OCI-LY7 (cell line): Measurements from ENCODE around the gene GSTM1. TPM values are rescaled to one million over a fixed set of nuclear protein-coding genes. Genes with fewer than 3 reads are reported as not detected.

ENCODE experiments used
- BruUV-seq: library from RNA; stranded (reverse); fragments of 400-500 nt; replicated peaks from 2 replicates; lab custom pipeline; 2021; lab: Mats Ljungman, UMichigan
- CTCF ChIA-PET: fragments of 300-600 bp; sonication (Branson Sonifier 250); formaldehyde crosslinking; loops from one replicate; lab custom pipeline; 2022; ENCODE audit warnings: antibody characterized with exemption; ENCODE audit not compliant: unreplicated experiment; lab: Charles Lee
- POLR2A ChIA-PET: fragments of 300-600 bp; sonication (Branson Sonifier 250); formaldehyde crosslinking; loops from one replicate; lab custom pipeline; 2022; ENCODE audit warnings: antibody characterized with exemption; lab: Charles Lee
- DNase-seq: peaks from one replicate; pipeline ENCODE4 v3.0.0-alpha.2; 2015; ENCODE audit warnings: low spot score
- H2AFZ ChIP-seq: fragments of 200-600 bp; sonication (generic), shearing (Covaris generic); 2 replicates; pipeline ENCODE4 v1.6.1; 2014; ENCODE audit warnings: mild to moderate bottlenecking, antibody characterized with exemption, low read length, moderate library complexity
- H3K27ac ChIP-seq: fragments of 200-600 bp; sonication (generic); 2 replicates; pipeline ENCODE4 v1.5.1; 2014; ENCODE audit warnings: mixed run types, low read depth, mild to moderate bottlenecking, moderate library complexity, low read length, inconsistent platforms; ENCODE audit not compliant: poor library complexity, severe bottlenecking
- H3K36me3 ChIP-seq: fragments of 200-600 bp; sonication (generic); 2 replicates; pipeline ENCODE4 v1.6.1; 2014; ENCODE audit warnings: mild to moderate bottlenecking, antibody characterized with exemption, low read length, moderate library complexity, mixed read lengths; ENCODE audit not compliant: insufficient read depth
- H3K4me1 ChIP-seq: fragments of 200-600 bp; sonication (generic); 2 replicates; pipeline ENCODE4 v1.5.1; 2014; ENCODE audit warnings: mild to moderate bottlenecking, low read length; ENCODE audit not compliant: insufficient read depth, poor library complexity, severe bottlenecking
- H3K4me2 ChIP-seq: fragments of 200-600 bp; sonication (generic); 2 replicates; pipeline ENCODE4 v1.6.1; 2014; ENCODE audit warnings: mild to moderate bottlenecking, low read length
- H3K4me3 ChIP-seq: fragments of 200-600 bp; sonication (generic); 2 replicates; pipeline ENCODE4 v1.5.1; 2014; ENCODE audit warnings: mild to moderate bottlenecking, low read depth, low read length; ENCODE audit not compliant: poor library complexity, severe bottlenecking
- H3K79me2 ChIP-seq: fragments of 200-600 bp; sonication (generic); 2 replicates; pipeline ENCODE4 v1.6.1; 2016; ENCODE audit warnings: low read depth, mild to moderate bottlenecking, low read length, moderate library complexity, mixed read lengths; ENCODE audit not compliant: insufficient read depth
- H3K9me2 ChIP-seq: fragments of 200-600 bp; sonication (generic); 2 replicates; pipeline ENCODE4 v1.6.1; 2016; ENCODE audit warnings: mild to moderate bottlenecking, low read length, mixed read lengths; ENCODE audit not compliant: insufficient read depth
- H3K9me3 ChIP-seq: fragments of 200-600 bp; sonication (generic); 2 replicates; pipeline ENCODE4 v1.6.1; 2014; ENCODE audit warnings: mild to moderate bottlenecking, mixed run types, low read length, mixed read lengths
- H4K20me1 ChIP-seq: fragments of 200-600 bp; sonication (generic); 2 replicates; pipeline ENCODE4 v1.6.1; 2014; ENCODE audit warnings: mild to moderate bottlenecking, antibody characterized with exemption, low read length, moderate library complexity, mixed read lengths; ENCODE audit not compliant: insufficient read depth
- CTCF ChIP-seq: fragments of 200-600 bp; sonication (generic); conservative IDR thresholded peaks from 2 replicates; pipeline ENCODE4 v1.5.1; 2014; ENCODE audit warnings: mild to moderate bottlenecking, antibody characterized with exemption, low read length, moderate library complexity, mixed read lengths
- EZH2phosphoT487 ChIP-seq: fragments of 200-600 bp; sonication (generic); IDR thresholded peaks from 2 replicates; pipeline ENCODE4 v1.6.1; 2018; ENCODE audit warnings: low read depth, borderline replicate concordance, mild to moderate bottlenecking, mixed run types, antibody characterized with exemption, low read length, moderate library complexity, mixed read lengths
- intact Hi-C: fragments of 100-400 bp; cut with micrococcal nuclease; formaldehyde crosslinking; loops from one replicate; pipeline ENCODE4 v1.10.0; 2022; ENCODE audit not compliant: unreplicated experiment
- total RNA-seq, 2 experiments: library from RNA; depleted of rRNA in 1 of 2; stranded (reverse); fragments of >200 nt in 1 of 2; shearing (Covaris generic) in 1 of 2; gene quantifications; 2 replicates each; pipeline ENCODE4 v1.2.3, GENCODE V29; 2014 to 2022

GSTM1 gene
- total RNA-seq, 2 experiments from 2014 or later = not detected

GRCh38 chr1:109721042-109721441, 33.4 kb downstream of the GSTM1 start:
- Histone ChIP-seq H3K79me2 (no peaks in the 10 kb centered on the region), H3K4me1 (no peaks in the 10 kb centered on the region), H3K4me3 (no peak overlapping the region), H3K4me2 (no peak overlapping the region), H2AFZ (no peak overlapping the region), H3K9me2 (no peaks in the 10 kb centered on the region), H3K36me3 (no peaks in the 10 kb centered on the region), H3K9me3 (no peaks in the 10 kb centered on the region), H4K20me1 (no peaks in the 10 kb centered on the region), H3K27ac (no peak overlapping the region)
- DNase-seq = no peak
- no TSS peak for BruUV-seq
- ChIA-PET POLR2A (no interaction called here), CTCF (no interaction called here)
- TF ChIP-seq CTCF (no peak), EZH2phosphoT487 (no peak)
- intact Hi-C loops = no loop called here

- no TSS peak for BruUV-seq
- H3K27ac ChIP-seq = no peak overlapping the region
- H3K36me3 ChIP-seq = no peaks in the 10 kb centered on the region
- H3K4me3 ChIP-seq = no peak overlapping the region
- no peaks in the 10 kb centered on the region for H3K9me3 ChIP-seq
- H3K4me1 ChIP-seq = no peaks in the 10 kb centered on the region
- DNase-seq = no peak
- CTCF ChIA-PET = no interaction called here
- POLR2A ChIA-PET = no interaction called here
- H2AFZ ChIP-seq = no peak overlapping the region
- no peaks in the 10 kb centered on the region for H3K9me2 ChIP-seq
- no peaks in the 10 kb centered on the region for H4K20me1 ChIP-seq
- no peaks in the 10 kb centered on the region for H3K79me2 ChIP-seq
- H3K4me2 ChIP-seq = no peak overlapping the region
- intact Hi-C loops = no loop called here
- no peak for TF ChIP-seq CTCF
- no peak for TF ChIP-seq EZH2phosphoT487
Measured at GRCh38 chr1:109721971-109722370, 34.4 kb downstream of the GSTM1 start.

GRCh38 chr1:109722908-109723691, 35.5 kb downstream of the GSTM1 start:
- CTCF ChIA-PET = no interaction called here
- Histone ChIP-seq H3K36me3 (no peaks in the 10 kb centered on the region), H3K4me2 (no peak overlapping the region), H3K79me2 (no peaks in the 10 kb centered on the region), H4K20me1 (no peaks in the 10 kb centered on the region), H2AFZ (no peak overlapping the region), H3K4me3 (no peak overlapping the region), H3K9me3 (no peaks in the 10 kb centered on the region), H3K9me2 (no peaks in the 10 kb centered on the region), H3K4me1 (no peaks in the 10 kb centered on the region), H3K27ac (no peak overlapping the region)
- TF ChIP-seq EZH2phosphoT487 (no peak), CTCF (no peak)
- intact Hi-C loops = no loop called here
- no peak for DNase-seq
- POLR2A ChIA-PET = interaction anchor here (0.7 kb wide), 1 partner anchor 182 kb away, joined by 3 read pairs; no protein-coding TSS in a partner anchor
- BruUV-seq = no TSS peak
